NCI-H82 treated with DMSO at 0.1 percent for 48 hours (cell line): ENCODE data around the gene ARL2.

ENCODE experiments used
- DNase-seq: peaks from one replicate; lab custom pipeline; 2025; ENCODE audit not compliant: unreplicated experiment; lab: John Stamatoyannopoulos, UW

Gene ARL2

GRCh38 chr11:65045061-65045460 is 31.1 kb downstream of the ARL2 start:
- no peak for DNase-seq

- no peak for DNase-seq
These were observed 31.8 kb downstream of the ARL2 start for GRCh38 chr11:65045728-65046127.

GRCh38 chr11:65047581-65048422 is 33.8 kb downstream of the ARL2 start:
- DNase-seq = no peak

GRCh38 chr11:65051398-65051858 is 37.5 kb downstream of the ARL2 start:
- DNase-seq = no peak

GRCh38 chr11:65053827-65054508 is 40.0 kb downstream of the ARL2 start:
- no peak for DNase-seq

GRCh38 chr11:65055538-65055937 is 41.6 kb downstream of the ARL2 start:
- DNase-seq = no peak

- DNase-seq = no peak
These were observed 43.0 kb downstream of the ARL2 start for GRCh38 chr11:65056999-65057398.

GRCh38 chr11:65057526-65057925 is 43.6 kb downstream of the ARL2 start:
- no peak for DNase-seq

GRCh38 chr11:65058012-65058411 is 44.1 kb downstream of the ARL2 start:
- DNase-seq = no peak

GRCh38 chr11:65058419-65059054 is 44.6 kb downstream of the ARL2 start, which contains the start of gene NAALADL1:
Gene NAALADL1 (minus strand): TSS chr11:65058553. CDS start chr11:65058521, 32 bp downstream.
- DNase-seq = no peak

- no peak for DNase-seq
These were observed 45.6 kb downstream of the ARL2 start for GRCh38 chr11:65059523-65059922.

- DNase-seq = no peak
These were observed 46.2 kb downstream of the ARL2 start for GRCh38 chr11:65059959-65060824.

GRCh38 chr11:65060913-65061408 is 47.0 kb downstream of the ARL2 start:
- no peak for DNase-seq

GRCh38 chr11:65063532-65063931 is 49.6 kb downstream of the ARL2 start:
- no peak for DNase-seq

GRCh38 chr11:65064847-65065240 is 50.9 kb downstream of the ARL2 start:
- DNase-seq = no peak

GRCh38 chr11:65065851-65066250 is 51.9 kb downstream of the ARL2 start:
- no peak for DNase-seq

GRCh38 chr11:65066315-65066714 is 52.4 kb downstream of the ARL2 start:
- no peak for DNase-seq

- no peak for DNase-seq
These were observed 52.9 kb downstream of the ARL2 start for GRCh38 chr11:65066805-65067291.

- no peak for DNase-seq
These were observed 53.5 kb downstream of the ARL2 start for GRCh38 chr11:65067446-65067845.

- DNase-seq = no peak
These were observed 55.3 kb downstream of the ARL2 start for GRCh38 chr11:65069217-65069616.
